HG03460 (cell line): ENCODE measurements around the gene PCBP1.
"Not testable (repeated sequence)": the region's sequence is repeated elsewhere in the genome, so short reads cannot be mapped to it uniquely, and the experiment has no call there.

ENCODE experiments used
- ATAC-seq: cut with Tn5 transposase; IDR thresholded peaks from one replicate; pipeline ENCODE4 v1.9.1; 2021; ENCODE audit not compliant: unreplicated experiment

Gene PCBP1

GRCh38 chr2:70123051-70123828, 36.0 kb downstream of the PCBP1 start:
- ATAC-seq: no peak

GRCh38 chr2:70123829-70124116, 36.5 kb downstream of the PCBP1 start:
- no peak for ATAC-seq

- no peak for ATAC-seq
Measured at GRCh38 chr2:70124983-70125480, 37.8 kb downstream of the PCBP1 start.

GRCh38 chr2:70125498-70125898, 38.2 kb downstream of the PCBP1 start:
- ATAC-seq: no peak

- ATAC-seq: no peak
Measured at GRCh38 chr2:70126413-70126812, 39.1 kb downstream of the PCBP1 start.

- no peak for ATAC-seq
Measured at GRCh38 chr2:70128005-70128404, 40.7 kb downstream of the PCBP1 start.

- not testable (repeated sequence) for ATAC-seq
Measured at GRCh38 chr2:70131344-70132143, 44.3 kb downstream of the PCBP1 start.

GRCh38 chr2:70132244-70133126, 45.2 kb downstream of the PCBP1 start:
- ATAC-seq: peak; percentile 38

GRCh38 chr2:70133127-70133452, 45.8 kb downstream of the PCBP1 start:
- ATAC-seq: no peak

- no peak for ATAC-seq
Measured at GRCh38 chr2:70133491-70134322, 46.4 kb downstream of the PCBP1 start.

GRCh38 chr2:70134323-70134983, 47.2 kb downstream of the PCBP1 start:
- ATAC-seq: not testable (repeated sequence)
